Endothelial cell of umbilical vein (primary cell): ENCODE results near the gene SNHG17. TPM values are rescaled to one million over a fixed set of nuclear protein-coding genes. Genes with fewer than 3 reads are reported as not detected.
"Not testable (repeated sequence)": the region's sequence is repeated elsewhere in the genome, so short reads cannot be mapped to it uniquely, and the experiment has no call there.

Experiments used
- BruUV-seq: library from RNA; stranded (reverse); fragments of 400-500 nt; replicated peaks from 2 replicates; lab custom pipeline; 2021; lab: Mats Ljungman, UMichigan
- CTCF ChIA-PET: fragments of 300-600, 350-600 bp; sonication (Branson Sonifier 250); formaldehyde crosslinking; loops from one replicate; lab custom pipeline; 2021; ENCODE audit warnings: antibody characterized with exemption, inconsistent platforms; lab: Charles Lee
- POLR2A ChIA-PET: fragments of 300-600, 350-600 bp; sonication (Branson Sonifier 250); formaldehyde crosslinking; loops from one replicate; lab custom pipeline; 2021; ENCODE audit warnings: antibody characterized with exemption, inconsistent platforms; lab: Charles Lee
- DNase-seq: peaks from one replicate; pipeline ENCODE4 v3.0.0-alpha.2; 2011; ENCODE audit warnings: low read depth, low spot score
- FAIRE-seq: peaks from 2 replicates; lab custom pipeline; 2011; peaks lifted over from hg19 to GRCh38; lab: Jason Lieb, UNC
- H2AFZ ChIP-seq: 2 replicates; pipeline ENCODE4 v1.6.0; 2012; ENCODE audit warnings: low read depth, low read length, control low read depth, inconsistent platforms
- H3K27ac ChIP-seq: 2 replicates; pipeline ENCODE4 v1.5.1; 2011; ENCODE audit warnings: low read depth, mild to moderate bottlenecking, control low read depth, low read length, moderate library complexity; ENCODE audit not compliant: insufficient read depth
- H3K27me3 ChIP-seq, 2 experiments: 2 replicates each; pipeline versions ENCODE4 v1.6.0 to v1.6.1; 2011; ENCODE audit warnings: low read length in 2 of 2, mixed read lengths in 1 of 2; ENCODE audit not compliant: control insufficient read depth in 2 of 2, insufficient read depth in 2 of 2
- H3K36me3 ChIP-seq, 2 experiments: 2 replicates in 1 of 2; 3 replicates in 1 of 2; pipeline ENCODE4 v1.5.1; 2011; ENCODE audit warnings: low read length in 2 of 2, mild to moderate bottlenecking in 1 of 2, moderate library complexity in 1 of 2; ENCODE audit not compliant: control insufficient read depth in 2 of 2, insufficient read depth in 2 of 2; ENCODE audit errors: extremely low read depth in 1 of 2
- H3K4me1 ChIP-seq: 3 replicates; pipeline ENCODE4 v1.5.1; 2011; ENCODE audit warnings: mild to moderate bottlenecking, low read length; ENCODE audit not compliant: control insufficient read depth, insufficient read depth; ENCODE audit errors: extremely low read depth
- H3K4me2 ChIP-seq: 2 replicates; pipeline ENCODE4 v1.6.1; 2011; ENCODE audit warnings: low read length, control low read depth, mixed read lengths; ENCODE audit not compliant: insufficient read depth
- H3K4me3 ChIP-seq, 3 experiments: fragments of 200-600 bp in 1 of 3; sonication (generic), shearing (Covaris generic) in 1 of 3; replicated peaks in 1 of 3; 2 replicates each; pipeline ENCODE4 v1.5.1; 2011 to 2016; ENCODE audit warnings: control low read depth in 3 of 3, low read length in 3 of 3, mild to moderate bottlenecking in 2 of 3, inconsistent platforms in 1 of 3, low read depth in 1 of 3, moderate library complexity in 1 of 3; ENCODE audit not compliant: insufficient read depth in 1 of 3
- H3K79me2 ChIP-seq: 2 replicates; pipeline ENCODE4 v1.6.0; 2012; ENCODE audit warnings: low read length, inconsistent platforms; ENCODE audit not compliant: control insufficient read depth, insufficient read depth
- H3K9ac ChIP-seq: replicated peaks from 2 replicates; pipeline ENCODE3; 2011; ENCODE audit warnings: low read length, control low read depth; ENCODE audit not compliant: insufficient read depth; ENCODE audit errors: extremely low read depth
- H3K9me1 ChIP-seq: replicated peaks from 3 replicates; pipeline ENCODE4 v1.6.0; 2011; ENCODE audit warnings: mild to moderate bottlenecking, low read length; ENCODE audit not compliant: control insufficient read depth, insufficient read depth; ENCODE audit errors: extremely low read depth
- H3K9me3 ChIP-seq: replicated peaks from 2 replicates; pipeline ENCODE4 v1.5.1; 2012; ENCODE audit warnings: low read length, inconsistent platforms; ENCODE audit not compliant: control insufficient read depth, insufficient read depth
- H4K20me1 ChIP-seq: replicated peaks from 2 replicates; pipeline ENCODE3; 2011; ENCODE audit warnings: mild to moderate bottlenecking, low read length; ENCODE audit not compliant: control insufficient read depth, insufficient read depth; ENCODE audit errors: extremely low read depth
- EZH2 ChIP-seq: IDR thresholded peaks from 2 replicates; pipeline ENCODE4 v1.6.1; 2012; ENCODE audit warnings: borderline replicate concordance, low read depth, mild to moderate bottlenecking, moderate library complexity, low read length, inconsistent platforms; ENCODE audit not compliant: severe bottlenecking
- FOS ChIP-seq: IDR thresholded peaks from 2 replicates; pipeline ENCODE4 v1.6.1; 2011; ENCODE audit warnings: mild to moderate bottlenecking, low read length, moderate library complexity, borderline replicate concordance; ENCODE audit not compliant: insufficient read depth
- GATA2 ChIP-seq: IDR thresholded peaks from 2 replicates; pipeline ENCODE4 v1.7.0; 2011; ENCODE audit warnings: low read depth, mild to moderate bottlenecking, moderate library complexity, mixed read lengths, low read length; ENCODE audit not compliant: insufficient read length, insufficient read depth
- JUN ChIP-seq: IDR thresholded peaks from 2 replicates; pipeline ENCODE4 v1.6.1; 2011; ENCODE audit warnings: borderline replicate concordance, low read depth; ENCODE audit not compliant: insufficient read length, insufficient read depth
- MYC ChIP-seq: IDR thresholded peaks from one replicate; pipeline ENCODE4 v1.6.1; 2011; ENCODE audit warnings: mild to moderate bottlenecking, low read depth, low read length
- POLR2A ChIP-seq: IDR thresholded peaks from 2 replicates; pipeline ENCODE4 v1.6.1; 2012; ENCODE audit warnings: low read depth, mild to moderate bottlenecking, control low read depth, low read length
- POLR2AphosphoS5 ChIP-seq: IDR thresholded peaks from 2 replicates; pipeline ENCODE4 v1.6.1; 2012; ENCODE audit warnings: low read depth, mild to moderate bottlenecking, control low read depth, low read length, moderate library complexity; ENCODE audit not compliant: insufficient read depth
- dilution Hi-C: fragments of 300-500 bp; cut with MboI; formaldehyde crosslinking; loops from one replicate; pipeline ENCODE4 v1.15.0; 2019; ENCODE audit warnings: low sequenced_read_pairs; ENCODE audit not compliant: extremely low pct_ligation_motif_present
- intact Hi-C: fragments of 100-400 bp; cut with micrococcal nuclease; formaldehyde crosslinking; loops from one replicate; pipeline ENCODE4 v1.10.0; 2022
- polyA plus RNA-seq, 4 experiments: library from polyadenylated mRNA; depleted of rRNA in 3 of 4; stranded (reverse) in 3 of 4; unstranded in 1 of 4; fragments of >200 nt; gene quantifications; 2 replicates each; pipeline versions ENCODE4 v1.2.1 to v1.2.3, GENCODE V29; 2011 to 2012; ENCODE audit warnings: missing spikeins in 1 of 4
- total RNA-seq: library from RNA; stranded (reverse); gene quantifications from 2 replicates; pipeline ENCODE4 v1.2.3, GENCODE V29; 2021
- TF ChIP-seq, protein P1 (sequence below), 2 donors: IDR thresholded peaks; 1 replicate in 1 of 2; 2 replicates in 1 of 2; pipeline ENCODE4 v1.5.1; 2011; ENCODE audit warnings: low read length in 2 of 2, mild to moderate bottlenecking in 2 of 2, moderate library complexity in 2 of 2, control low read depth in 1 of 2, inconsistent platforms in 1 of 2, low read depth in 1 of 2; ENCODE audit not compliant: insufficient read depth in 1 of 2; ENCODE audit errors: extremely low read depth in 1 of 2
- TF ChIP-seq, protein P2 (sequence below): IDR thresholded peaks from 2 replicates; pipeline ENCODE4 v1.6.1; 2011; ENCODE audit not compliant: insufficient read depth, insufficient read length

The SNHG17 gene
- total and polyA plus RNA-seq, 2 donors (not counting 3 experiments of a cell fraction or from before 2014, with no cell fraction given): 39.4 to 94.0 TPM

DNA sequence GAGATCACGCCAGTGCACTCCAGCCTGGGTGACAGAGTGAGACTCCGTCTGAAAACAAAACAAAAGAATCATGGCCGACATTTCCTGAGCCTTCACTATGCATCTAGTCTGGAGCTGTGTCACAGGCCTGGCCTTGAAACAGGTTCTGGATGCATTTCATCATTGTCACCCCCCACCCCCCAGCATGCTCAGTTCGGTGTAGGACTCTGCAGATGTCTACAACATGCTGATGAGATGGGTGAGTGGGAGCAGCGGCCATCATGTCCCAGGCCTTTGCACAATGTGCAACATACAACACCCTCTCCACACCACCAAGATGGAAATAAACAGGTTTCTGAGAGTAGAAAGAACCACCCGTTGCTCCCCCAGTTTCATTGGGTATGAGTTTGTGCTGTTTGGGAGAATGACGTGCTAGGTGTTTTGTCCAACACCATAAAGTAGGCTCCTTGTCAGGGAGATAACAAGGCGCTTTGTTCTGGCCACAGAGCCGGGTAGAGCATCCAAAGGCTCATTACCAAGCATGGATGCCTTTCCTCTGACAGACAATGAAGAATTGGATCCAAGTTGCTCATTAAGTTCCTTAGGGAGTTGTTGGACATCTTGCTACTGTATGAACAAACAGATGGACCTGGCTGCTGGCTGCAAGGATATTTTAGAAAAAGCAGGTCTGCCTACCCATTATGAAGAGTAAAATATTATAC lies 22.1 kb downstream of the SNHG17 start:
- H3K4me3 ChIP-seq: no peak overlapping the region
- intact Hi-C loops (no loop called here), dilution Hi-C loops (no loop called here)
- H3K27me3 ChIP-seq: no peaks in the 10 kb centered on the region
- FAIRE-seq: no peak
- no peak overlapping the region for H2AFZ ChIP-seq
- no peaks in the 10 kb centered on the region for H3K79me2 ChIP-seq
- no peaks in the 10 kb centered on the region for H3K9me3 ChIP-seq
- BruUV-seq: no TSS peak
- TF ChIP-seq FOS (no peak), POLR2AphosphoS5 (no peak), GATA2 (no peak), POLR2A (no peak), MYC (no peak), EZH2 (no peak), JUN (no peak)
- TF ChIP-seq, protein P1, sequence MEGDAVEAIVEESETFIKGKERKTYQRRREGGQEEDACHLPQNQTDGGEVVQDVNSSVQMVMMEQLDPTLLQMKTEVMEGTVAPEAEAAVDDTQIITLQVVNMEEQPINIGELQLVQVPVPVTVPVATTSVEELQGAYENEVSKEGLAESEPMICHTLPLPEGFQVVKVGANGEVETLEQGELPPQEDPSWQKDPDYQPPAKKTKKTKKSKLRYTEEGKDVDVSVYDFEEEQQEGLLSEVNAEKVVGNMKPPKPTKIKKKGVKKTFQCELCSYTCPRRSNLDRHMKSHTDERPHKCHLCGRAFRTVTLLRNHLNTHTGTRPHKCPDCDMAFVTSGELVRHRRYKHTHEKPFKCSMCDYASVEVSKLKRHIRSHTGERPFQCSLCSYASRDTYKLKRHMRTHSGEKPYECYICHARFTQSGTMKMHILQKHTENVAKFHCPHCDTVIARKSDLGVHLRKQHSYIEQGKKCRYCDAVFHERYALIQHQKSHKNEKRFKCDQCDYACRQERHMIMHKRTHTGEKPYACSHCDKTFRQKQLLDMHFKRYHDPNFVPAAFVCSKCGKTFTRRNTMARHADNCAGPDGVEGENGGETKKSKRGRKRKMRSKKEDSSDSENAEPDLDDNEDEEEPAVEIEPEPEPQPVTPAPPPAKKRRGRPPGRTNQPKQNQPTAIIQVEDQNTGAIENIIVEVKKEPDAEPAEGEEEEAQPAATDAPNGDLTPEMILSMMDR (IDR thresholded peaks at IDR 0.05; ENCODE audit: extremely low read depth in 1 of 2, insufficient read depth in 1 of 2, low read depth in 1 of 2, low read length in 2 of 2): no peak
- TF ChIP-seq, protein P2, sequence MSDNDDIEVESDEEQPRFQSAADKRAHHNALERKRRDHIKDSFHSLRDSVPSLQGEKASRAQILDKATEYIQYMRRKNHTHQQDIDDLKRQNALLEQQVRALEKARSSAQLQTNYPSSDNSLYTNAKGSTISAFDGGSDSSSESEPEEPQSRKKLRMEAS: no peak
- DNase-seq: no peak
- H3K4me1 ChIP-seq: no peaks in the 10 kb centered on the region
- H3K9me1 ChIP-seq: no peaks in the 10 kb centered on the region
- no peak overlapping the region for H3K9ac ChIP-seq
- POLR2A ChIA-PET: no interaction called here
- peaks cover 3 to 6% of the 10 kb centered on the region in 2 experiments for H3K36me3 ChIP-seq
- CTCF ChIA-PET: interaction anchor here (1.1 to 1.4 kb wide), 2 partner anchors 108 to 754 kb away, joined by 3 read pairs; no protein-coding TSS in a partner anchor
- no peak overlapping the region for H3K4me2 ChIP-seq
- no peak overlapping the region for H3K27ac ChIP-seq
- H4K20me1 ChIP-seq: no peaks in the 10 kb centered on the region

DNA sequence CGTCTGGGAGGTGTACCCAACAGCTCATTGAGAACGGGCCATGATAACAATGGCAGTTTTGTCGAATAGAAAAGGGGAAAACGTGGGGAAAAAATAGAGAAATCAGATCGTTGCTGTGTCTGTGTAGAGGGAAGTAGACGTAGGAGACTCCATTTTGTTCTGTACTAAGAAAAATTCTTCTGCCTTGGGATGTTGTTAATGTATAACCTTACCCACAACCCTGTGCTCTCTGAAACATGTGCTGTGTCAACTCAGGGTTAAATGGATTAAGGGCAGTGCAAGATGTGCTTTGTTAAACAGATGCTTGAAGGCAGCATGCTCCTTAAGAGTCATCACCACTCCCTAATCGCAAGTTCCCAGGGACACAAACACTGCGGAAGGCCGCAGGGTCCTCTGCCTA lies 27.3 kb downstream of the SNHG17 start:
- DNase-seq, H2AFZ ChIP-seq, H3K4me3 ChIP-seq, H3K9ac ChIP-seq, BruUV-seq, H3K9me3 ChIP-seq, H3K27me3 ChIP-seq, H3K4me1 ChIP-seq, H4K20me1 ChIP-seq, FAIRE-seq, H3K27ac ChIP-seq, H3K4me2 ChIP-seq, H3K9me1 ChIP-seq, H3K36me3 ChIP-seq, H3K79me2 ChIP-seq, dilution Hi-C loops: not testable (repeated sequence)
- ChIA-PET CTCF (interaction anchor here (0.6 to 2.0 kb wide), 55 partner anchors 9 to 1216 kb away, joined by 3 to 59 read pairs (median 4); partner anchors contain the start of genes BPI, RALGAPB and SNHG17), POLR2A (interaction anchor here (1.1 kb wide), 1 partner anchor 176 kb away, joined by 3 read pairs; no protein-coding TSS in a partner anchor)
- intact Hi-C loops: loop anchor here (1.0 to 5.0 kb wide), 3 partner anchors 71 to 351 kb away; no protein-coding TSS in a partner anchor
